NT2/D1 (cell line): Measurements from ENCODE around the gene OSR1.

Source experiments
- SUZ12 ChIP-seq: IDR thresholded peaks from 2 replicates; pipeline ENCODE4 v1.6.1; 2011; ENCODE audit not compliant: insufficient read length, insufficient read depth; ENCODE audit errors: extremely low read depth
- YY1 ChIP-seq: IDR thresholded peaks from 2 replicates; pipeline ENCODE4 v1.6.1; 2011; ENCODE audit not compliant: insufficient read length, insufficient read depth
- ZNF274 ChIP-seq: IDR thresholded peaks from 2 replicates; pipeline ENCODE4 v1.6.1; 2011; ENCODE audit warnings: mild to moderate bottlenecking, low read depth, low read length

DNA sequence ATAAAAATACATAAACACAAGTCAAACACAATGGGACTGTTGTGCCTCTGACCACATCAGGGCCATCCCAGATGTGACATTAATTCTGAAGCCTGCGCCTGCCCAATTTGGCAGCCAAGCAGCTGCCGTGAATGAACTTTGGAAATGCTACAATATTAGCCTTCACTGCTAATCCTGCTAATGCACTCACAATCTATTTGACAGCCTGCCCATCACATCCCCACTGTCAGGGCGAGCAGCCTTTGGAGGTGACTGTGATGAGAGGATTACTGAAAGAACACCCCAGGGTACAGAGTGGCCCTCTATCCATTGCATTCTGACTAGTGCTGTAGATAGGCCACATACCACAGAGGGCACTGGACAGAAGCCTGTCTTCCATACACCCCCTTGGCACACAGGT, 21.6 kb downstream of the OSR1 start:
- TF ChIP-seq YY1 (no peak), SUZ12 (no peak), ZNF274 (no peak)
